GM03348 (cell line): ENCODE results near the gene KATNBL1.

ENCODE experiments used
- DNase-seq: peaks from one replicate; pipeline ENCODE4 v3.0.0; 2012; ENCODE audit warnings: low spot score

The KATNBL1 gene, protein sequence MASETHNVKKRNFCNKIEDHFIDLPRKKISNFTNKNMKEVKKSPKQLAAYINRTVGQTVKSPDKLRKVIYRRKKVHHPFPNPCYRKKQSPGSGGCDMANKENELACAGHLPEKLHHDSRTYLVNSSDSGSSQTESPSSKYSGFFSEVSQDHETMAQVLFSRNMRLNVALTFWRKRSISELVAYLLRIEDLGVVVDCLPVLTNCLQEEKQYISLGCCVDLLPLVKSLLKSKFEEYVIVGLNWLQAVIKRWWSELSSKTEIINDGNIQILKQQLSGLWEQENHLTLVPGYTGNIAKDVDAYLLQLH

DNA sequence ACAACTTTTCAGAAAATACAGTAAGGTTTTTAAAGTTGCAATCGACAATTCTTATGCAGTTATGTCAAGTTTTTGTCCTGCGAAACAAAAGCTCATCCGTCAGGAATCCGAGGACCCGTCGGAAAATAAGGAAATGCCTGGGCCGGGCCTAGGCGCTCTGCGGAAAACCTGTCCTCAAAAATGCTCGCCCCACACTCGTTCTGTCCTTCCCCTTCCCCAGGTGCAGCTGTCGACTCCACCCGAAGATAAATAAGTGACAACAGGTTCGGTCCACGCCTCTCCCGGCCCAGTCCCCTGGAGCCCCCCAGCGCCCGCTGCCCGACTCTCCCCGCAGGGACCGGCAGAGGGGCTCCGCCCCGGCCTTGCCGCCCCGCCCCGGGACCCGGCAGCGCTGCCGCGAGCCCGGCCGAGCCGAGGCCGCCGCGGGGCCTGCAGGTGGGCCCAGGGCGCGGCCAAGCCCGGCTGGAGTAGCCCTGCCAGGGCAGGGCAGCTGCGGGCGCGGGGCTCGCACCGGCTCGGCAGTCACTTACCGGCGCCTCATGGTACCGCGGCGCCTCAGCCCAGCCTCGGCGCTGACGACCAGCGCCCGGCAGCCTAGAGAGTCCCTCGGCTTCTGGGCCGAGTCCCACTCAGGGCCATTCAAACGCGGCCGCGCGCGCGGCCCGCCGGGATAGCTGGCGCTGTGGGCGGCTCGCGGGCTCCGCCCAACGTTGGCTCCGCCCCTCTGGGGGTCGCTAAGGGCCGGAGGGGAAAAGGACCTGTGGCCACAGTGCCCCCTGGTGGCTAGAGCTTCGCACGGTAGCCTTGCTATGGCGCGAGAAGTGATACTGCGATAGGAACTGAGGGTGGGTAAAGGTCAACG lies at the start of gene KATNBL1:
Gene KATNBL1, minus strand, starts transcription at position 676 of the 862 bp plus-strand sequence. CDS start 46,420 bp downstream, outside the sequence.
- DNase-seq = peak; percentile 98

- DNase-seq = no peak
Observed at GRCh38 chr15:34259566-34259965, 49.7 kb upstream of the KATNBL1 start.

DNA sequence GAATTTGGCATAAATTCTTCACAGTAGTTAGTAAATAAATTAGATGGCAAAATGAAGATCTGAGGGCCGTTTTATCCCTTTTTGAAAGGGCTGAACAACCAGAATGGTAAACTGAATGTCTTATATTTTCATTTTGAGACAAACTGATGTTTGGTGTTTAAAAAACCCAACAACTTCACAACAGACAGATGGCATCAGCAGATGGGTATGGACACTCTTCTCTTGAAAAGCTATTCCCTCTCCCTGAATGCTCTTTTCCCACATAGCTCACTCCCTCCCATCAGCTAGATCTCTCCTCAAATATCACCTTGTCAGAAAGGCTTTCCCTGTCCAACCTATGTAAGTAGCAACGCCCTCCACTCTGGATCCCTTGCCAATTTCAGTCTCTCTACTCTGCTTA lies 48.3 kb upstream of the KATNBL1 start:
- no peak for DNase-seq

GRCh38 chr15:34252545-34252944 lies 42.6 kb upstream of the KATNBL1 start:
- DNase-seq = no peak

DNA sequence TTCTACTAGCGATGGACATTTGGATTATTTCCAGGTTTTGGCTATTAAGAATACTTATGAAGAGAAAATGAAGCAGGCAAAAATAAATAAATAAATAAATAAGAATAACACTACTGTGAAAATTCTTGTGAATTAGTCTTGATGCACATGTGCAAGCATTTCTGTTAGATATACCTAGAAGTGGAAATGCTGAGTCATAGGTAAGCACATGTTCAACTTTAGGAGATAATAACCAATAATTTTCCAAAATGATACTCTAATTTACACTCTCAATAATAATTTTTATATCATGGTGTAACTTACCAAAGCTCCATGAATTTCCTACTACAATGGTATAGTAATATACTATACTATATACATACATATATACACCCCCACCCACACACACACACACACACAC lies 38.3 kb upstream of the KATNBL1 start:
- no peak for DNase-seq

DNA sequence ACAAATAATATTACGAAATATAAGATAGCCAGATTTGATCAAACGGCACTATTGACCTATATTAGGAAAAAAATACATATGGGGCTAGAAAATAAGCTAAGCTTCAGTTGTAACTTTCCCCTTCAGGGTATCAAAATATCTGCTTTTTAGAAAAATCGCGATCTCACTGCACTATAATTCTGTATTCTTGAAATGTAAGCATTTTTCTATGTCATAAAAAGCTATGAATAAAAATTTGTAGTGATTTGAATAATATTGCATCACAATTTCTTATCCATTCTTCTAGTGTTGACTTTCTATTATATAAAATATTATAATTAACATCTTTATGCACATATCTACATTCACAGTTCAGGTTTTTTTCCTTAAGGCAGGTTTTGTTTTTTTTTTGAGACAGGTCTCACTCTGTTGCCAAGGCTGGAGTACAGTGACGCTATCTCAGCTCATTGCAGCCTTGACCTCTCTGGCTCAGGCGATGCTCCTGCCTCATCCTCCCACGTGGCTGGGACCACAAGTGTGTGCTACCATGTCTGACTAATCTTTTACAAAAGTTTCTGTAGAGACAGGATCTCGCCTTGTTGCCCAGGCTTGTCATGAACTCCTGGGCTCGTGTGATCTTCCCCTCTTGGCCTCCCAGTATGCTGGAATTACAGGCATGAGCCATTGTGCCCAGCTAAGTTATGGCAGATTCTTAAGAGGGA lies 36.5 kb upstream of the KATNBL1 start:
- DNase-seq = no peak

GRCh38 chr15:34243226-34243625 lies 33.3 kb upstream of the KATNBL1 start:
- DNase-seq = no peak

GRCh38 chr15:34242331-34242710 lies 32.4 kb upstream of the KATNBL1 start:
- DNase-seq = no peak

GRCh38 chr15:34241376-34242330 lies 31.8 kb upstream of the KATNBL1 start:
- DNase-seq = peak; percentile 58

DNA sequence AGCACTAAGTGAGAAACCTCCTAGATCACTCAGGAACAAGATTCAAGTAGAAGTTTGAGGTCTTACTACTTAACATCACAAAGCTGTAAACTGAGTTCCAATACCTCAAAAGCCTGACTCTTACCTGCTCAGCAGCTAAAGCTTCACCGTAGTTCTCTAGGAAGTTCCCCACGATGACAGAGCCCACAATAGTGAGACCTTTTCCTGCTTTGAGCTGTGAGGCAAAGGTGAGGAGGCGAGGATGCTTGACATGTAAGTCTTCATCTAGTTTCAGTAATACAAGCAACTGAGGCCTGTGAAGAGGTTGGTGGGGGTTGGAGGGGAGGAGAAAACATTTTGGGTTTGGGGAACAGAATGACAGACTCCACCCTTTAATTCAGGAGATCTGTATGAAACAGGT lies 30.6 kb upstream of the KATNBL1 start:
- DNase-seq = no peak

DNA sequence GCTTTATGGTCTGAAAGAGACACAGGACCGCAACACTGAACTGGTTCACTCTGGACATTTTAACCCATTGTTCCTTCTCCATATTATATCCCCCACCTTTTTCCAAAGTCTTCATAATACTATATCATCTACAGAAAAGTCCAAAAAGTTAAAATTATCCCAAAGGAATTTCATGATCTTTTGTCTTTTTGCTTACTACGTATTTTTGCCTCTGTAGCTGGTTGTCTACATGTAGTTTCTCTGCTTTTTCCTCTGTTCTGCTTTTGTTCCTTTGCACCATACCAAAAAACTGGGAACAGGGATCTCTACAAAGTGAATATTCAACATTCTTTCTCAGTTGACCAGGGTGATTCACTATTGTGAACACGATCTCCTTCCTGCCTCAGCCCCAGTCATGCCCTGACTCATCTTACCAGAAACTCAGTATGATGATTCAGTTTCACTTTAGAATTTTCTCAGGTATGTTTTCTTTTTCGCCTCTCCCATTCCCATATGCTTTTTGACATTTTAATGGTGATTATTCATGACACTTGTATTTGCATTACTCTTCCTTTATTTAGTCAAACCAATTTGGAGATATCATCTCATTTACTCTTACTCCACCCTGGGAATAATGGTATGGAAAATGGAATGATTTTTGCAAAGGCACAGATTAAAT lies 29.4 kb upstream of the KATNBL1 start:
- DNase-seq = peak; percentile 87

DNA sequence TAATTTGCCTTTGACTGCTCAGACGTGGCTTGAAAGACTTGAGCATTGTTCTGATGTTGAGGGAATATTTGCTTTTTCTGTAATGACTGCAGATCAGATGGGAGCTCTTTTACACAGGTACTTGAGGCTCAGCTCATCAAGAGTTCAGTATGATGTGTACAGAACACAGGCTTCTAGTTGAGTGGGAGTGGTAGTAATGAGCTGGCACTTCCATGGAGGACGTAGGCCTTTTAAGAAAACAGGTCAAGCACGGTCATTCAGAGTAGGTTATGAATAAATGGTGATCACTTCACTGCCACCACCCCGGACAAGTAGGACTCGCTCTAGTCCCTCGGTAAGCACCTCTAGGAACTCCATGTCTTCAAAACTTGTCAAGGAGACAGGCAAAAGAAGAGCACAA lies 23.7 kb upstream of the KATNBL1 start:
- DNase-seq = no peak

DNA sequence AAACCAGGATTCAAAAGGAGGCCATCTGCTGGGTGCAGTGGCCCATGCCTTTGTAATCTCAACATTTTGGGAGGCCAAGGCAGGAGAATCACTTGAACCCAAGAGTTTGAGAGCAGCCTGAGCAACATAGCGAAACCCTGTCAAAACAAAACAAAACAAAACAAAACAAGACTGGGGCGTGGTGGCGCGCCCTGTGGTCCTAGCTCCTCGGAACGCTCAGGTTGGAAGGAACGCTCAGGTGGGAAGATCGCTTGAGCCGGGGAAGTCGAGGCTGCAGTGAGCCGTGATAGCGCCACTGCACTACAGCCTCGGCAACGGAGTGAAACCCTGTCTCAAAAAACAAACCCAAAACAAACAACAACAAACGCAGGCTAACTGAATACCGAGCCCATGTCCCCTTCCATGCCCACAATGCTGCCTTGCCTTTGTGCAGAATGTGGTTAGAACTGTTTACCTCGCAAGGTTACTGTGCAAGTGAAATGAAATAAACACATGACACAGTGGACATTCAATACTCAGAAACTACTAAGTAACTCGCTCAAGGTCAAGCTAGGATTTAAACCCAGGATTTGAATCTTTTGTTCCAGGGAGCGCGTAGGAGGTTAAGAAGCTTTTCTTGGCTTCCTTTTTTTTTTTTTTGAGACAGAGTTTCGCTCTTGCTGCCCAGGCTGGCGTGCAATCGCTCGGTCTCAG lies 14.2 kb upstream of the KATNBL1 start:
- DNase-seq = no peak

- peak; percentile 36 for DNase-seq
Observed at GRCh38 chr15:34217587-34218225, 7.8 kb upstream of the KATNBL1 start.

DNA sequence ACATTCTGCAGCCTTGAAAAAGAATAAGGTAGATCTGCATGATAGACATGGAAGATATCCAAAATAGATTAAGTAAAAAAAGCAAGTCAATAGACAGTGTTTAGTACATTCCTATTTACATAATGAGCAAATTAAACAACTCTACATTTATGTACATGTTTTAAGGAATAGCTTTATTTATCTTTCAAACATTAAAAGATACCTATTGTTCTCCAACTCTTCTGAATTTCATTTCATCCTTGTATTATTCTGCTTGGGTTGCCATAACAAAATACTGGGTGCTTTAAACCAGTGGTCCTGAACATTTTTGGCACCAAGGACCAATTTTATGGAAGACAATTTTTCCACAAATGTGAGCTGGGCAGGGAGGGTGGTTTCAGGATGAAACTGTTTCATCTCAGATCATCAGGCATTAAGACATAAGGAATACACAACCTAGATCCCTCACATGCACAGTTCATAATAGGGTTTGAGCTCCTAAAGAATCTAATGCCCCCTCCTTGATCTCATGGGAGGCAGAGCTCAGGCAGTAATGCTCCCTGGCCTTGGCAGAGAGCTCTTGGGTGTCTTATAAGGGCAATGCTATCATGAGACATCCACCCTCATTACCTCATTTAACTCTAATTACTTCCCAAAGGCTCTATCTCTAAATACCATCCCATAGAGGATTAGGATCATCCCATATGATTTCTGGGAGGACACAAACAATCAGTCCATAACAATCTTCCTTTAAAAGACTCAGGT lies 6.8 kb upstream of the KATNBL1 start:
- DNase-seq = no peak

DNA sequence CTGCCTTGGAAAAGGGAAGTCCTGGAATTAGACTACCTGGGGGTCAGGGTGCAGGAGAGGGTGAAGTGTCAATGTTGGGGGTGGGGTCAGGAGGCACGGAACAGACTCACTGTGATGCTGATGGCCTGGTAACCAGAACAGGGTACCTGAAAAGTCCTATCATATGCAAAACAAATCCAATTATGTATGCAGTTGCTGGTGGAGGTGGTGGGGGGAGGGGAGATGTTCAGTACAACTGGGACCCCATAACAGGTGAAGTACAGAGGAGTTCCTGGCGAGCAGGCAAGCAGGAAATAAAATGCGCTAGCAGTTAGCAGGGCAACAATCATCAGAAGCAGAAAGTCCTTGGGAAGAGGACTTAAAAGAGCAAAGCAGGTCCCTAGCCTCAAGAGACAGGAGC lies 4.2 kb upstream of the KATNBL1 start:
- no peak for DNase-seq

DNA sequence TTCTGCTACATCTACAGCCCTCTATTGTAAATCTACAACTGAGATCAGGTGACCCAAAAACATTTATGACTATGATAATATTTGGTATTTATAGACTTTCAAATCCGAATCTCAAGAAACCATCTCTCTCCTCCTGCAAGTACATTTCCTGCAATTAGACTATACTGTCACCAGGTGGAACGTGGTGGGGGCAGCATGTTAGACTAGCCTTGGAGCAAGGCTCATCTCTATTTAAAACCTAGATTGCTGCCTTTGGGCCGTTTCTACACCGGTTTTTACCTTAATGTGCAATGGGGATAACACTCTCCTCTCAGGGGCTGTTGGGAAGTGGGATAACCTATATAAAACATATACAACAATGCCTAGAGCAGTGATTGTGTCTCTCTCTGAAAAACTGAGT lies 3.8 kb upstream of the KATNBL1 start:
- no peak for DNase-seq

GRCh38 chr15:34206011-34206410 lies 3.9 kb downstream of the KATNBL1 start:
- no peak for DNase-seq

DNA sequence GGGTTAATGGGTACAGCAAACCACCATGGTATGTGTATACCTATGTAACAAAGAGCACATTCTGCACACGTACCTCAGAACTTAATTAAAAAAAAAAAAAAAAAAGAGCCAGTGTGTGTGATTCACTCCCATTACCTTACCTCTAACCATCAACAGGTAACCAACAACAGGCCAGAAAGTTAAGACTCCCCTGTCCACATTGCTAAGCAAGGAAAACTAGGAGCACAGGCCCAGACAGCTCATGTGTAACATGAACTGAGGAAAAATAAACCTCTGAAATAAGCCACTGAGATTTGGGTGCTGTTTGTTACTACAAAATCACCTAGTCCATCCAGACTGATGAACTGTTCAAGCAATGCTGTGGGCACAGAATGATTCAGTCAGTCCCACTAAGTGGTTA lies 6.0 kb downstream of the KATNBL1 start:
- no peak for DNase-seq
